Effector CD4-positive, alpha-beta T cell (primary cell): ENCODE data around the gene KCNC3.
A peak's percentile ranks its signal among the peaks of the same experiment; 100 is the strongest.

Experiments
- DNase-seq: peaks from one replicate; pipeline ENCODE4 v3.0.0-alpha.2; 2020
- total RNA-seq: gene quantifications from one replicate; lab custom pipeline; 2026; lab: John Stamatoyannopoulos, UW

KCNC3 gene
- total RNA-seq: 2.1 reads per million, percentile 4 among the genes with 10 or more reads in this experiment

- DNase-seq: peak; percentile 82
Observed at GRCh38 chr19:50329146-50329925, at the start of gene KCNC3. Gene KCNC3, minus strand, starts transcription at chr19:50329377. Its CDS starts 295 bp downstream, at chr19:50329082.

GRCh38 chr19:50378863-50379236 lies 49.7 kb upstream of the KCNC3 start:
- DNase-seq: no peak

- DNase-seq: no peak
Observed at GRCh38 chr19:50378169-50378862, 49.1 kb upstream of the KCNC3 start.

GRCh38 chr19:50377517-50377916 lies 48.3 kb upstream of the KCNC3 start:
- no peak for DNase-seq

GRCh38 chr19:50377051-50377461 lies 47.9 kb upstream of the KCNC3 start:
- peak; percentile 51 for DNase-seq

- DNase-seq: peak; percentile 89
Observed at GRCh38 chr19:50376166-50377050, 47.2 kb upstream of the KCNC3 start, which contains the start of gene NR1H2. Gene NR1H2, plus strand, starts transcription at chr19:50376457. Its CDS starts 1,149 bp downstream, at chr19:50377606.

GRCh38 chr19:50371914-50372475 lies 42.8 kb upstream of the KCNC3 start:
- no peak for DNase-seq

GRCh38 chr19:50368649-50369570 lies 39.7 kb upstream of the KCNC3 start:
- DNase-seq: peak; percentile 65

- no peak for DNase-seq
Observed at GRCh38 chr19:50365434-50366306, 36.5 kb upstream of the KCNC3 start, which contains the start of gene NAPSA. Gene NAPSA, minus strand, starts transcription at chr19:50365639. Its CDS starts 18 bp downstream, at chr19:50365621.

GRCh38 chr19:50362656-50363424 lies 33.7 kb upstream of the KCNC3 start:
- DNase-seq: no peak

- no peak for DNase-seq
Observed at GRCh38 chr19:50362030-50362412, 32.8 kb upstream of the KCNC3 start.

- no peak for DNase-seq
Observed at GRCh38 chr19:50361290-50362029, 32.3 kb upstream of the KCNC3 start.

- no peak for DNase-seq
Observed at GRCh38 chr19:50359328-50359818, 30.2 kb upstream of the KCNC3 start.

GRCh38 chr19:50358483-50359327 lies 29.5 kb upstream of the KCNC3 start:
- peak; percentile 70 for DNase-seq

GRCh38 chr19:50357178-50358100 lies 28.3 kb upstream of the KCNC3 start:
- peak; percentile 82 for DNase-seq

GRCh38 chr19:50356691-50357177 lies 27.6 kb upstream of the KCNC3 start:
- DNase-seq: no peak
